ENCODE data around the gene VWA3A. TPM values are rescaled to one million over a fixed set of nuclear protein-coding genes. Genes with fewer than 3 reads are reported as not detected.

Gene VWA3A
- total RNA-seq, 1 experiment from 2014 or later, result not detected

DNA sequence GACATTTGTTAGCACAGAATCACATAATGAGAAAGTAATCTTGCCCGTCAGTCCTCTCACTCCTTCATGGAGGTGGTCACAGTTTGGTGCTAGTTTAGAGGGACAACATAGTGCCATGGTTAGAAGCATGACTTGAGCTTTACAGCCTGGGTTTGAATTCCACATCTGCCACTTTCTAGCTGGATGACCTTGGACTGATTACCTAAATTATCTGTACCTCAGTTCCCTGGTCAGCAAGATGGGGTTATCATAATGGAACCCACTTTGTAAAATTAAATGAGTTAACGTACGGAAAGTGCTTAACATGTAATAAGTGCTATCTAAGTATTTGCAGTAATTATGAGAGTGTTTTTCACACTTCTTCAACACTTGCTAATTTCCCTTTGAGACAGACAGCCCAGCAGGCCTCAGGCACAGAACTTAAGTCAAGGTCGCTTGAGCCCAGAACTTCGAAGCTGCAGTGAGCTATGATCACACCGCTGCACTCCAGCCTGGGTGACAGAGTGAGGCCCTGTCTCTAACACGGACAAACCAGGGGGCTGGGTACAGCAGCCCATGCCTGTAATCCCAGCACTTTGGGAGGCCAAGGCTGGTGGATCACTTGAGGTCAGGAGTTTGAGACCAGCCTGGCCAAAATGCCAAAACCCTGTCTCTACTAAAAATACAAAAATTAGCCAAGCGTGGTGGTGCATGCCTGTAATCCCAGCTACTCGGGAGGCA, 7.1 kb downstream of the VWA3A start:
- ChIA-PET RAD21 (ENCODE audit: low non-redundant PET in 1 of 2, low total read pairs in 2 of 2, uncharacterized antibody in 2 of 2, unreplicated experiment in 2 of 2) (interaction anchor here (0.6 to 1.5 kb wide), 9 partner anchors 22 to 149 kb away, joined by 3 to 7 read pairs (median 4); partner anchors contain the start of gene MOSMO (in 1 of the 2)), POLR2A (interaction anchor here (0.9 kb wide), 1 partner anchor 148 kb away, joined by 4 read pairs; no protein-coding TSS in a partner anchor), CTCF (interaction anchor here (0.6 to 3.2 kb wide), 20 partner anchors 10 to 155 kb away, joined by 3 to 32 read pairs (median 5); partner anchors contain the start of genes MOSMO and PDZD9)
- Histone ChIP-seq H4K20me1 (ENCODE audit: insufficient read depth) (no peaks in the 10 kb centered on the region), H3K79me2 (ENCODE audit: insufficient read depth, low read length) (no peaks in the 10 kb centered on the region), H3K9ac (ENCODE audit: low read length) (no peak overlapping the region), H3K4me1 (ENCODE audit: control insufficient read depth in 1 of 2, insufficient read depth in 2 of 2, low read length in 2 of 2) (peaks cover 0 to 11% of the 10 kb centered on the region in 2 experiments; a peak in 2 of 4 replicates), H3K4me2 (ENCODE audit: low read length) (peak overlapping the region; percentile 63), H3K36me3 (ENCODE audit: control insufficient read depth in 1 of 2, insufficient read depth in 2 of 2, low read length in 2 of 2) (no peaks in the 10 kb centered on the region), H3K9me2 (ENCODE audit: insufficient read depth) (no peaks in the 10 kb centered on the region), H3K27ac (ENCODE audit: low read depth, low read length) (no peak overlapping the region), H3K4me3 (replicated peaks in 1 of 2; ENCODE audit: low read depth in 1 of 2, low read length in 2 of 2) (no peak overlapping the region), H3K27me3 (ENCODE audit: insufficient read depth, low read length) (no peaks in the 10 kb centered on the region), H2AFZ (ENCODE audit: low read depth, low read length, poor library complexity, severe bottlenecking) (peak overlapping the region; percentile 89), H3K9me3 (ENCODE audit: control insufficient read depth in 1 of 2, insufficient read depth in 1 of 2, low read depth in 1 of 2, low read length in 2 of 2) (no peaks in the 10 kb centered on the region)
- BruUV-seq (replicated peaks), result no TSS peak
- ATAC-seq (no peak; the same call in 1 of the 2 replicates), DNase-seq (ENCODE audit: low read depth, low spot score) (no peak)
- intact Hi-C loops (cut with micrococcal nuclease), result loop anchor here (5.0 kb wide), 1 partner anchor 147 kb away; the partner anchor contains the start of gene UQCRC2
- TF ChIP-seq ZFX (IDR thresholded peaks at IDR 0.05) (no peak), POLR2AphosphoS5 (IDR thresholded peaks at IDR 0.05; ENCODE audit: low read depth, low read length) (no peak), POLR2A (IDR thresholded peaks at IDR 0.05; ENCODE audit: borderline replicate concordance, extremely low read depth, insufficient read depth, insufficient read length) (no peak), CBX3 (IDR thresholded peaks at IDR 0.05; ENCODE audit: low read depth) (no peak), TCF7L2 (IDR thresholded peaks at IDR 0.05; ENCODE audit: borderline replicate concordance, extremely low read depth, insufficient read depth, insufficient read length) (no peak), ELF1 (IDR thresholded peaks at IDR 0.05; ENCODE audit: borderline replicate concordance, low read depth) (no peak)
- TF ChIP-seq, protein P1, sequence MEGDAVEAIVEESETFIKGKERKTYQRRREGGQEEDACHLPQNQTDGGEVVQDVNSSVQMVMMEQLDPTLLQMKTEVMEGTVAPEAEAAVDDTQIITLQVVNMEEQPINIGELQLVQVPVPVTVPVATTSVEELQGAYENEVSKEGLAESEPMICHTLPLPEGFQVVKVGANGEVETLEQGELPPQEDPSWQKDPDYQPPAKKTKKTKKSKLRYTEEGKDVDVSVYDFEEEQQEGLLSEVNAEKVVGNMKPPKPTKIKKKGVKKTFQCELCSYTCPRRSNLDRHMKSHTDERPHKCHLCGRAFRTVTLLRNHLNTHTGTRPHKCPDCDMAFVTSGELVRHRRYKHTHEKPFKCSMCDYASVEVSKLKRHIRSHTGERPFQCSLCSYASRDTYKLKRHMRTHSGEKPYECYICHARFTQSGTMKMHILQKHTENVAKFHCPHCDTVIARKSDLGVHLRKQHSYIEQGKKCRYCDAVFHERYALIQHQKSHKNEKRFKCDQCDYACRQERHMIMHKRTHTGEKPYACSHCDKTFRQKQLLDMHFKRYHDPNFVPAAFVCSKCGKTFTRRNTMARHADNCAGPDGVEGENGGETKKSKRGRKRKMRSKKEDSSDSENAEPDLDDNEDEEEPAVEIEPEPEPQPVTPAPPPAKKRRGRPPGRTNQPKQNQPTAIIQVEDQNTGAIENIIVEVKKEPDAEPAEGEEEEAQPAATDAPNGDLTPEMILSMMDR (IDR thresholded peaks at IDR 0.05 in 2 of 3, conservative IDR thresholded peaks at IDR 0.05 in 1 of 3; ENCODE audit: borderline replicate concordance in 1 of 3, insufficient read depth in 1 of 3, low read depth in 2 of 3, low read length in 2 of 3), result no peak

All from HCT116 (cell line).